Vagina (tissue), 2 donors: ENCODE results near the gene GRAMD2A. TPM values are rescaled to one million over a fixed set of nuclear protein-coding genes. Genes with fewer than 3 reads are reported as not detected.

Experiments used
- DNase-seq, 2 donors: peaks; one replicate each; pipeline ENCODE4 v3.0.0-alpha.2; 2017; ENCODE audit errors: extremely low spot score in 2 of 2
- H3K27ac ChIP-seq: fragments of 200-600 bp; sonication (generic); one replicate; pipeline ENCODE4 v1.5.1; 2019
- H3K27me3 ChIP-seq: fragments of 200-600 bp; sonication (generic); one replicate; pipeline ENCODE4 v1.5.1; 2019
- H3K36me3 ChIP-seq, 2 donors: fragments of 200-600 bp; sonication (generic); one replicate each; pipeline ENCODE4 v1.5.1; 2017 to 2019
- H3K4me1 ChIP-seq: fragments of 200-600 bp; sonication (generic); one replicate; pipeline ENCODE4 v1.5.1; 2019
- H3K4me3 ChIP-seq, 2 donors: fragments of 200-600 bp; sonication (generic); 1 replicate in 1 of 2; 2 replicates in 1 of 2; pipeline ENCODE4 v1.5.1; 2016 to 2019
- H3K9me3 ChIP-seq: fragments of 200-600 bp; sonication (generic); one replicate; pipeline ENCODE4 v1.5.1; 2019
- POLR2A ChIP-seq, 2 donors: fragments of 450-650 bp; IDR thresholded peaks; one replicate each; pipeline ENCODE4 v1.6.1; 2017; ENCODE audit warnings: antibody characterized with exemption in 2 of 2, mild to moderate bottlenecking in 2 of 2, moderate library complexity in 2 of 2
- POLR2AphosphoS5 ChIP-seq, 2 donors: sonication (generic); formaldehyde crosslinking; IDR thresholded peaks; one replicate each; pipeline ENCODE4 v1.9.0; 2017; ENCODE audit warnings: antibody characterized with exemption in 2 of 2, mild to moderate bottlenecking in 2 of 2, low read depth in 1 of 2; ENCODE audit not compliant: insufficient read depth in 1 of 2
- intact Hi-C: fragments of 100-400 bp; cut with DNase I; formaldehyde crosslinking; loops from one replicate; pipeline ENCODE4 v1.15.1; 2023
- total RNA-seq: library from RNA; depleted of rRNA; stranded (reverse); fragments of >200 nt; gene quantifications from one replicate; pipeline ENCODE4 v1.2.3, GENCODE V29; 2016
- TF ChIP-seq, protein P1 (sequence below), 3 experiments: fragments of 450-650 bp in 2 of 3; fragments of 200-600 bp in 1 of 3; sonication (generic) in 1 of 3; IDR thresholded peaks; one replicate each; pipeline ENCODE4 v1.5.1; 2017 to 2019; ENCODE audit warnings: antibody characterized with exemption in 3 of 3, mild to moderate bottlenecking in 2 of 3, moderate library complexity in 2 of 3

Gene GRAMD2A
- total RNA-seq, 1 donor from 2014 or later = 7.4 TPM

DNA sequence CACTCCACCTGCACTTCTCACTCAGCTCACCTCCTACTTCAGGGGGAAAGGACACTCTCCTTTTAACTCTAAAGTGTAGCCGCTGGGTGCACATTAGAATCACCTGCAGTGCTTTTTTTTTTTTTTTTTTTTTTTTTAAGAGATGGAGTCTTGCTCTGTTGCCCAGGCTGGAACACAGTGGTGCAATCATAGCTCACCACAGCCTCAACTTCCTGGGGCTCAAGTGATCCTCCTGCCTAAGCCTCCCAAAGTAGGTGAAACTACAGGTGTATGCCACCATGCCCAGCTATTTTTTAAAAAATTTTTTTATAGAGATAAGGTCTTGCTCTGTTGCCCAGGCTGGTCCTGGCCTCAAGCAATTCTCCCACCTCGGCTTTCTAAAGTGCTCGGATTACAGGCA is 20.8 kb downstream of the GRAMD2A start:
- no peak overlapping the region for H3K4me3 ChIP-seq
- no peaks in the 10 kb centered on the region for H3K9me3 ChIP-seq
- no peaks in the 10 kb centered on the region for H3K36me3 ChIP-seq
- TF ChIP-seq POLR2A (IDR thresholded peaks at IDR 0.05) (no peak), POLR2AphosphoS5 (IDR thresholded peaks at IDR 0.05; ENCODE audit: insufficient read depth in 1 of 2, low read depth in 1 of 2) (no peak)
- TF ChIP-seq, protein P1, sequence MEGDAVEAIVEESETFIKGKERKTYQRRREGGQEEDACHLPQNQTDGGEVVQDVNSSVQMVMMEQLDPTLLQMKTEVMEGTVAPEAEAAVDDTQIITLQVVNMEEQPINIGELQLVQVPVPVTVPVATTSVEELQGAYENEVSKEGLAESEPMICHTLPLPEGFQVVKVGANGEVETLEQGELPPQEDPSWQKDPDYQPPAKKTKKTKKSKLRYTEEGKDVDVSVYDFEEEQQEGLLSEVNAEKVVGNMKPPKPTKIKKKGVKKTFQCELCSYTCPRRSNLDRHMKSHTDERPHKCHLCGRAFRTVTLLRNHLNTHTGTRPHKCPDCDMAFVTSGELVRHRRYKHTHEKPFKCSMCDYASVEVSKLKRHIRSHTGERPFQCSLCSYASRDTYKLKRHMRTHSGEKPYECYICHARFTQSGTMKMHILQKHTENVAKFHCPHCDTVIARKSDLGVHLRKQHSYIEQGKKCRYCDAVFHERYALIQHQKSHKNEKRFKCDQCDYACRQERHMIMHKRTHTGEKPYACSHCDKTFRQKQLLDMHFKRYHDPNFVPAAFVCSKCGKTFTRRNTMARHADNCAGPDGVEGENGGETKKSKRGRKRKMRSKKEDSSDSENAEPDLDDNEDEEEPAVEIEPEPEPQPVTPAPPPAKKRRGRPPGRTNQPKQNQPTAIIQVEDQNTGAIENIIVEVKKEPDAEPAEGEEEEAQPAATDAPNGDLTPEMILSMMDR (IDR thresholded peaks at IDR 0.05) = no peak
- intact Hi-C loops = no loop called here
- H3K27me3 ChIP-seq = no peaks in the 10 kb centered on the region
- H3K4me1 ChIP-seq = no peaks in the 10 kb centered on the region
- no peak overlapping the region for H3K27ac ChIP-seq
- no peak for DNase-seq

DNA sequence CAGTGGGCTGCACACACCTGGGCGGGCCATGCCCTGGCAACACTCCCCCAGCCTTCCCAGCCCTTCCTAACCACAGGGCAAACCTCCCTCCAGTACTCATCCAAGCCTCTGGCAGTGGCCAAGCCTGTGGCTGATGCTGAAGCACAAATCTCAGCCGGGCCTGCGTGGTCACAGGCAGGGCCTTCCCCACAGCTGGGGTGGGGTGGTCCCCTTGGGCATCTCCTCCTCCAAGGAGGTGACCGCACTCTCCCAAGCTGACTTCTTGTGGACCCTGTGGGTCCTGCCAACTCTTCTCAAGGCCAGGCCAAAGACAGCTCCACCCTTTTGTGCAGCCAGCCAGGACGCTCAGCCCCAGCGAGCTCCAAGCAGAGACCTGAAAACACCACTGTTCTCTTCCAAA is 21.4 kb downstream of the GRAMD2A start:
- Histone ChIP-seq H3K36me3 (no peaks in the 10 kb centered on the region), H3K4me1 (no peaks in the 10 kb centered on the region), H3K27ac (no peak overlapping the region), H3K4me3 (no peak overlapping the region), H3K27me3 (no peaks in the 10 kb centered on the region), H3K9me3 (no peaks in the 10 kb centered on the region)
- TF ChIP-seq, protein P1 (IDR thresholded peaks at IDR 0.05) = no peak
- TF ChIP-seq POLR2A (IDR thresholded peaks at IDR 0.05) (no peak), POLR2AphosphoS5 (IDR thresholded peaks at IDR 0.05; ENCODE audit: insufficient read depth in 1 of 2, low read depth in 1 of 2) (no peak)
- no peak for DNase-seq
- intact Hi-C loops = no loop called here

DNA sequence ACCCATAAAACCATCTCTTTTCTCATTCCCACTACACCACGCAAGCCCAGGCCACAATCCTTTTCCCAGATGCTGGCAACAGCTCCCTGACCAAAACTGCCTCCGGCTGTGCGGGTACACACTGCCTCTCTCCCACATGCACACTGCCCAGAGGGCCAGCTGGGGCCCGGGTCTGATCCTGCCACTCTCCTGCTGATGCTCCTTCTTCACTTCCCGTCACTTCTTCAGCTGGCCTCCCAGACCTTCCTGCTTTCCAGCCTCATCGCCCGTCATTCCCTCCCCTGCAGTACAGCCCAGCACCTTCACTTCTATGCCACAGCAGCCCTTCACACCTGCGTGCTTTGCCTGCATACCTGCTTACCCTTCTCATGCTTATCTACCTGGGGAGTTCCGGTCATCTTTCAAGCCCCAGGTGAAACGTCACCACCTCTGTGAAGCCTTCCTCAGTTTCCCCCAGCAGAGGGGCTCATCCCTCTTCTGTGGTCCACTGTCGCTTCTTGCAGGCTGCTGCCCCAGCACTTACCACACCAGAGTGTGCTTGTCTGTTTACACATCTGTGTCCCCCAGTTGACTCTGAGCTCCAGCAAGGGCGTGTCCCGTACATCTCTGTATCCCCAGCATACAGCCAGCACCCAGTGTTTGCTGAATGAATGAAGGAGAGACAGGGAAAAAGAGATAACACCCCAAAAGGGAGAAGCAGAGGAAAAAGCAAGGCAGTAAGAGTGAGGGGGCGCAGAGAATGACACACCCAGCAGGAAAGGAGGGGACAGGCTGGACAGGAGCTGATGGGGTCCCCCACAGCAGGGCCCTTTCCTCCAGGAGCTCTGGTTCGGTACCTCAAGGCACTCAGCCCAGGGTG is 22.2 kb downstream of the GRAMD2A start:
- H3K27ac ChIP-seq = no peak overlapping the region
- no peak overlapping the region for H3K4me3 ChIP-seq

DNA sequence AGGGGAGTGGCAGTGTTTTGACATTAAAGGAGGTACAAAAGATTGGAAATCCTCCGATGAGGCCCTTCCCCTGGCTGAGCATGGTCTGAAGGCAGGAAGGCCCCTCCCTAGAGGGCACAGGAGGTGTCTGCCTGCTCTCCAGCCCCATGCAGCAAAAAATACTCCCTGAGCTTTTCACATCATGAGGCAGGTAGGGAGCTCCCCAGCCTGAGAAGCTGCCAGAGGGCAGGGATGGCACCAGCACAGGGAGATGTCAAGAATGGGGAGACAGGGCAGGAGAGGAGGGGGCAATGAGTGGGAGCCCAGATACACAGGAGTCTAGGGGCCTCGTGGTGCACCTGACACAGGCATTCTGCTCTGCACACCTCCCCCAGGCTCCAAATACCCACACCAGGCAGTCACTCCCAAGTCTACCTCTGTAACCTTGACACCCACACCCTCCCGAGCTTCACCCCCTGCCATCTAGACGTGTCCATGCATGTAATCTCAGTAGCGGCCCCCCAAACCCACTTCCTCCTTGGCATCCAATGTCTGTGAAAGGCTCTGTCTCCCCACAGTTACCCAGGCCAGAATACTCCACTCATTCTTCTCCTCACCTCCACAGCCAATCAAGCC is 22.9 kb downstream of the GRAMD2A start:
- TF ChIP-seq, protein P1 (IDR thresholded peaks at IDR 0.05) = no peak
- TF ChIP-seq POLR2AphosphoS5 (IDR thresholded peaks at IDR 0.05; ENCODE audit: insufficient read depth in 1 of 2, low read depth in 1 of 2) (no peak), POLR2A (IDR thresholded peaks at IDR 0.05) (no peak)
- no peaks in the 10 kb centered on the region for H3K27me3 ChIP-seq
- H3K4me1 ChIP-seq = no peaks in the 10 kb centered on the region
- H3K36me3 ChIP-seq = no peaks in the 10 kb centered on the region
- no peak for DNase-seq
- no peak overlapping the region for H3K4me3 ChIP-seq
- no peak overlapping the region for H3K27ac ChIP-seq
- intact Hi-C loops = no loop called here
- no peaks in the 10 kb centered on the region for H3K9me3 ChIP-seq

More for the DNA sequence above, 22.2 kb downstream of the GRAMD2A start:
- no peak for DNase-seq
- H3K36me3 ChIP-seq = no peaks in the 10 kb centered on the region
- H3K9me3 ChIP-seq = no peaks in the 10 kb centered on the region
- H3K27me3 ChIP-seq = no peaks in the 10 kb centered on the region
- no peaks in the 10 kb centered on the region for H3K4me1 ChIP-seq
- intact Hi-C loops = no loop called here
- TF ChIP-seq, protein P1 (IDR thresholded peaks at IDR 0.05) = no peak
- TF ChIP-seq POLR2AphosphoS5 (IDR thresholded peaks at IDR 0.05; ENCODE audit: insufficient read depth in 1 of 2, low read depth in 1 of 2) = no peak
- no peak for TF ChIP-seq POLR2A (IDR thresholded peaks at IDR 0.05)
